Natural killer cell (primary cell): ENCODE results near the gene ARHGAP32. TPM values are rescaled to one million over a fixed set of nuclear protein-coding genes. Genes with fewer than 3 reads are reported as not detected.

Experiments used
- ATAC-seq, 3 donors: fragments of 150-1000 bp in 2 of 3; fragments of 200-7000 bp in 1 of 3; cut with Tn5 transposase; 1 replicate in 1 of 3; 2 replicates in 2 of 3; pipeline ENCODE4 v1.10.0; 2021; ENCODE audit warnings: mild to moderate bottlenecking in 2 of 3, moderate library complexity in 2 of 3
- DNase-seq, 2 donors: peaks; one replicate each; pipeline versions ENCODE4 v3.0.0 to v3.0.0-alpha.2; 2013 to 2021; ENCODE audit warnings: mixed read lengths in 1 of 2
- H3K27ac ChIP-seq: one replicate; pipeline ENCODE4 v1.5.1; 2013; ENCODE audit warnings: mild to moderate bottlenecking, low read length
- H3K27me3 ChIP-seq: one replicate; pipeline ENCODE4 v1.6.1; 2013; ENCODE audit warnings: low read length; ENCODE audit not compliant: control insufficient read depth, insufficient read depth
- H3K36me3 ChIP-seq: one replicate; pipeline ENCODE4 v1.6.1; 2013; ENCODE audit warnings: low read length; ENCODE audit not compliant: control insufficient read depth, insufficient read depth
- H3K4me1 ChIP-seq: one replicate; pipeline ENCODE4 v1.6.1; 2013; ENCODE audit warnings: low read length; ENCODE audit not compliant: control insufficient read depth, insufficient read depth
- H3K4me3 ChIP-seq: one replicate; pipeline ENCODE4 v1.5.1; 2013; ENCODE audit warnings: low read length
- H3K9me3 ChIP-seq: one replicate; pipeline ENCODE4 v1.6.1; 2013; ENCODE audit warnings: low read length; ENCODE audit not compliant: control insufficient read depth, insufficient read depth
- H3K27ac Mint-ChIP-seq, 2 donors: one replicate each; pipeline ENCODE4 v1.8.0; 2022; ENCODE audit warnings: mild to moderate bottlenecking in 2 of 2, mixed read lengths in 2 of 2, moderate library complexity in 1 of 2
- H3K27me3 Mint-ChIP-seq, 2 donors: one replicate each; pipeline ENCODE4 v1.8.0; 2022; ENCODE audit warnings: low read depth in 2 of 2, mixed read lengths in 2 of 2
- H3K36me3 Mint-ChIP-seq: one replicate; pipeline ENCODE4 v1.8.0; 2022; ENCODE audit warnings: mixed read lengths
- H3K4me1 Mint-ChIP-seq, 2 donors: one replicate each; pipeline ENCODE4 v1.8.0; 2022; ENCODE audit warnings: mixed read lengths in 2 of 2
- H3K4me3 Mint-ChIP-seq: one replicate; pipeline ENCODE4 v1.8.0; 2022; ENCODE audit warnings: mild to moderate bottlenecking, moderate library complexity, mixed read lengths
- H3K9me3 Mint-ChIP-seq, 2 donors: one replicate each; pipeline ENCODE4 v1.8.0; 2022; ENCODE audit warnings: mixed read lengths in 2 of 2
- whole genome bisulfite sequencing: methylation state at CpG from one replicate; pipeline ENCODE4 v1.1.7; 2013; ENCODE audit warnings: missing lambda C conversion rate; ENCODE audit not compliant: insufficient coverage; 5-methylcytosine and 5-hydroxymethylcytosine counted together
- intact Hi-C: fragments of 100-400 bp; cut with micrococcal nuclease; formaldehyde crosslinking; loops from one replicate; pipeline ENCODE4 v1.14.2; 2022
- total RNA-seq, 4 donors: library from RNA; stranded (reverse); fragments of 120-200 nt in 1 of 4; gene quantifications; one replicate each; pipeline versions ENCODE4 v1.2.3 to v1.2.4, GENCODE V29; 2013 to 2022
- TF ChIP-seq, protein P1 (sequence below): fragments of 200-600 bp; IDR thresholded peaks from one replicate; pipeline ENCODE4 v1.8.0; 2022; ENCODE audit warnings: antibody characterized with exemption

The ARHGAP32 gene
- total RNA-seq, 3 donors from 2014 or later (not counting 1 experiment from before 2014, with no cell fraction given), result 2.5 to 4.6 (median 2.7) TPM

DNA sequence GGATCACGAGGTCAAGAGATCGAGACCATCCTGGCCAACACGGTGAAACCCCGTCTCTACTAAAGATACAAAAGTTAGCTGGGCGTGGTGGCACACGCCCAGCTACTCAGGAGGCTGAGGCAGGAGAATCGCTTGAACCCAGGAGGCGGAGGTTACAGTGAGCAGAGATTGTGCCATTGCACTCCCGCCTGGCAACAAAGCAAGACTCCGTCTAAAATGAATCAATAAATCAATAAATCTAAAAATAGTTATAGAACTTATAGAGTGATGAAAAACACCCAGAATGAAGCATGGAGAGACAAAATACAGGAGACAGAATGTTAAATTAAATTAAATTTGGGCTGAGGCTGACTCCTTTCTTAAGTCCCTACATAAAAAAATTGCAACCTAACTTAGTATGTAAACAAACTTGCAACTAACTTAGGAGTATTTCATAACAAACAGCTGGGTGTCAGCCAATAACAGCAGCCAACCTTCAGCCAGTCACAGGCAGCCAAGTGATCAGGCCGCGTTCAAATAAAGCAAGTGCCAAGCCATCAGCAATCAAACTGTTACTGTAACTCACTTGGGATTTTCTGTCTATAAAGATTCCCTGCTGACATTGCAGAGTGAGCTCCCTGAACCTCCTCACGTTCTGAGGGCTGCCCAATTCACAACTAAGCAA lies 242.2 kb downstream of the ARHGAP32 start:
- DNase-seq, result no peak
- intact Hi-C loops, result no loop called here
- H3K4me1 ChIP-seq, result no peaks in the 10 kb centered on the region
- peaks cover 5% of the 10 kb centered on the region for H3K27me3 ChIP-seq
- H3K27ac Mint-ChIP-seq, result no peak overlapping the region
- no peak overlapping the region for H3K4me3 Mint-ChIP-seq
- H3K27ac ChIP-seq, result no peak overlapping the region
- H3K36me3 ChIP-seq, result no peaks in the 10 kb centered on the region
- TF ChIP-seq, protein P1, sequence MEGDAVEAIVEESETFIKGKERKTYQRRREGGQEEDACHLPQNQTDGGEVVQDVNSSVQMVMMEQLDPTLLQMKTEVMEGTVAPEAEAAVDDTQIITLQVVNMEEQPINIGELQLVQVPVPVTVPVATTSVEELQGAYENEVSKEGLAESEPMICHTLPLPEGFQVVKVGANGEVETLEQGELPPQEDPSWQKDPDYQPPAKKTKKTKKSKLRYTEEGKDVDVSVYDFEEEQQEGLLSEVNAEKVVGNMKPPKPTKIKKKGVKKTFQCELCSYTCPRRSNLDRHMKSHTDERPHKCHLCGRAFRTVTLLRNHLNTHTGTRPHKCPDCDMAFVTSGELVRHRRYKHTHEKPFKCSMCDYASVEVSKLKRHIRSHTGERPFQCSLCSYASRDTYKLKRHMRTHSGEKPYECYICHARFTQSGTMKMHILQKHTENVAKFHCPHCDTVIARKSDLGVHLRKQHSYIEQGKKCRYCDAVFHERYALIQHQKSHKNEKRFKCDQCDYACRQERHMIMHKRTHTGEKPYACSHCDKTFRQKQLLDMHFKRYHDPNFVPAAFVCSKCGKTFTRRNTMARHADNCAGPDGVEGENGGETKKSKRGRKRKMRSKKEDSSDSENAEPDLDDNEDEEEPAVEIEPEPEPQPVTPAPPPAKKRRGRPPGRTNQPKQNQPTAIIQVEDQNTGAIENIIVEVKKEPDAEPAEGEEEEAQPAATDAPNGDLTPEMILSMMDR, result no peak
- 93% methylated on average over 12 of the region's 13 CpGs for WGBS
- no peaks in the 10 kb centered on the region for H3K36me3 Mint-ChIP-seq
- H3K9me3 ChIP-seq, result no peaks in the 10 kb centered on the region
- H3K9me3 Mint-ChIP-seq, result no peaks in the 10 kb centered on the region
- peaks cover 29 to 59% of the 10 kb centered on the region in 2 donors for H3K27me3 Mint-ChIP-seq
- no peaks in the 10 kb centered on the region for H3K4me1 Mint-ChIP-seq
- ATAC-seq, result no peak
- H3K4me3 ChIP-seq, result no peak overlapping the region

DNA sequence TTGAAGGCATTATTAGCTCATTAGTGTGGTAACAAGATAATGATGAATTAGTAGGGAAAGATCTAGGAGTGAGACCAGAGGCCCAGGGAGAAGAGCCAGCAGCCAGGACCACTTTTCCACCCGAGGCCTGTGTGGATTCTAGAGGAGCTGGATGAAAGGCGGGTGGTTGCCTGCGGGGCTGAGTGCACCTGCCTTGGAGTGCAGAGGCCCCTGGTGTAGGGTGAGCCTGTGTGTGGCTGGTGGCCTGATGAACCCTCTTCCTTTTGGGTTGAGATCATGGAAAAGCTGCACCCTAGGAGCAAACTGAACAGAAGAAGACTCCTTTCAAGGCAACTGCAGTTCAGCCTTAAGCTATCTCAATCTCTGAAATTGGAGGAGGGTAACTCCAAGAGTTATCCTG lies 243.5 kb downstream of the ARHGAP32 start:
- no peak overlapping the region for H3K4me3 Mint-ChIP-seq
- H3K9me3 Mint-ChIP-seq, result no peaks in the 10 kb centered on the region
- TF ChIP-seq, protein P1, result no peak
- peak in 1 of 3 donors; percentile 36 for ATAC-seq
- WGBS, result 36% methylated on average over 3 of the region's 3 CpGs
- H3K4me1 Mint-ChIP-seq, result no peaks in the 10 kb centered on the region
- Histone ChIP-seq H3K9me3 (no peaks in the 10 kb centered on the region), H3K36me3 (no peaks in the 10 kb centered on the region), H3K27me3 (peaks cover 5% of the 10 kb centered on the region), H3K27ac (no peak overlapping the region), H3K4me3 (no peak overlapping the region), H3K4me1 (no peaks in the 10 kb centered on the region)
- peaks cover 22 to 54% of the 10 kb centered on the region in 2 donors for H3K27me3 Mint-ChIP-seq
- intact Hi-C loops, result no loop called here
- H3K36me3 Mint-ChIP-seq, result no peaks in the 10 kb centered on the region
- no peak overlapping the region for H3K27ac Mint-ChIP-seq
- no peak for DNase-seq

DNA sequence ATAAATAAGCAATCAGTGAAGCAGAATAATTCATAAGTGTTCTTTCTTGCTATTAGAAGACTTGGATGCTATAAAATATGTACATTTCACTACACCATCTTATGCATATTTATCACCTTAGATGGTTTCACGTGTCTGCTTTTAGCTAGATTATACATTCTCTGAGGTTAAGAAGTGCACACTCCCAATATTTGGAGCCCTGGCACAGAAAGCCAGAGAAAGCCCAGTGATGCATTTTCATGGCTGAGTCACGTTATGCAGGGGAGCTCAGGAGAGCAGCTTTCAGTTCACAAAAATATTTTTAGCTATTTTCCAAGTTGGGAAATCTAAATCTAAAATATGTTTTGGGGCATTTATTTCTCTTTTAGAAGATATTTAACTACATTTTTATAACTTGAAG lies 244.4 kb downstream of the ARHGAP32 start:
- Mint-ChIP-seq H3K27me3 (peaks cover 16 to 50% of the 10 kb centered on the region in 2 donors), H3K9me3 (no peaks in the 10 kb centered on the region), H3K4me1 (no peaks in the 10 kb centered on the region), H3K27ac (no peak overlapping the region), H3K4me3 (no peak overlapping the region), H3K36me3 (no peaks in the 10 kb centered on the region)
- 90% methylated on average over 2 of the region's 2 CpGs for WGBS
- Histone ChIP-seq H3K27ac (no peak overlapping the region), H3K4me3 (no peak overlapping the region), H3K9me3 (no peaks in the 10 kb centered on the region), H3K27me3 (peaks cover 5% of the 10 kb centered on the region), H3K4me1 (no peaks in the 10 kb centered on the region), H3K36me3 (no peaks in the 10 kb centered on the region)
- no peak for DNase-seq
- ATAC-seq, result no peak
- TF ChIP-seq, protein P1, result no peak
- intact Hi-C loops, result no loop called here

DNA sequence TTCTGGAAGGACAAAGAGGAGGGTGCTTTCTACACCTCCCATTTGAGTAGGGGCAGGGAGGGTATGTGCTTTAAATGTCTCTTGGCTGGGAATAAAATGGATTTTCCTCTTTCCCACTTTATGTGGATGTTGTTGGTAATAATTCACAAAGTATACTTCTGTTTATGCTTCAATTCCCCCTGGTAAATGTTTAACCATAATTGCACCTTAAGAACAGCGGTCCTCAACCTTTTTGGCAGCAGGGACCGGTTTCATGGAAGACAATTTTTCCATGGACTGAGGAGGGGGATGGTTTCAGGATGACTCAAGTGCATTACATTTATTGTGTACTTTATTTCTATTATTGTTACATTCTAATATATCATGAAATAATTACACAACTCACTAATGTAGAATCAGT lies 245.5 kb downstream of the ARHGAP32 start:
- TF ChIP-seq, protein P1, result no peak
- peaks cover 5% of the 10 kb centered on the region for H3K27me3 ChIP-seq
- H3K4me3 ChIP-seq, result no peak overlapping the region
- no peaks in the 10 kb centered on the region for H3K4me1 ChIP-seq
- H3K9me3 Mint-ChIP-seq, result no peaks in the 10 kb centered on the region
- intact Hi-C loops, result no loop called here
- ATAC-seq (no peak), DNase-seq (no peak)
- H3K27me3 Mint-ChIP-seq, result peaks cover 15 to 50% of the 10 kb centered on the region in 2 donors
- H3K27ac Mint-ChIP-seq, result no peak overlapping the region
- no peak overlapping the region for H3K4me3 Mint-ChIP-seq
- no CpG with 5 or more reads among the region's 2 CpGs for WGBS
- H3K36me3 ChIP-seq, result no peaks in the 10 kb centered on the region
- H3K9me3 ChIP-seq, result no peaks in the 10 kb centered on the region
- H3K27ac ChIP-seq, result no peak overlapping the region
- H3K4me1 Mint-ChIP-seq, result no peaks in the 10 kb centered on the region
- no peaks in the 10 kb centered on the region for H3K36me3 Mint-ChIP-seq
